GM19324 (cell line): ENCODE measurements around the gene SLC38A2.

Experiments
- ATAC-seq: cut with Tn5 transposase; IDR thresholded peaks from one replicate; pipeline ENCODE4 v1.9.1; 2021; ENCODE audit warnings: mild to moderate bottlenecking, moderate library complexity; ENCODE audit not compliant: unreplicated experiment, low FRiP score

Gene SLC38A2

GRCh38 chr12:46378530-46378929 is 6.0 kb upstream of the SLC38A2 start:
- no peak for ATAC-seq

DNA sequence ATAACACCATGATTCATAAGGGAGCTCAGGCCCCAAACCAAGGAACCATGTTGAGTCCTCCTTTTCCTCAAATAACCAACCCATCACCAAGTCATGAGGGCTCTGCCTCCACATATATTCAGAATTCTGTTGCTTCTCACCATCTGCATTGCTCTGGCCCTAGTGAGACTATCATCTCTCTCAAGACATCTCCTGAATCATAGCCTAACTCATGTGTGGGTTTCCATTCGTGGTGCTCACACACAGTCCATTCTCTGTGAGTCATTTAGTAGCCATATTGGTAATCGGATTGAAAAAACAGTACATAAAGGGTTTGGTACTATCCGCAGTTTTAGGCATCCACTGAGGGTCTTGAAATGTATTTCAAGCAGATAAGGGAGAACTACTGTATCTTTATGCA is 5.1 kb upstream of the SLC38A2 start:
- no peak for ATAC-seq

DNA sequence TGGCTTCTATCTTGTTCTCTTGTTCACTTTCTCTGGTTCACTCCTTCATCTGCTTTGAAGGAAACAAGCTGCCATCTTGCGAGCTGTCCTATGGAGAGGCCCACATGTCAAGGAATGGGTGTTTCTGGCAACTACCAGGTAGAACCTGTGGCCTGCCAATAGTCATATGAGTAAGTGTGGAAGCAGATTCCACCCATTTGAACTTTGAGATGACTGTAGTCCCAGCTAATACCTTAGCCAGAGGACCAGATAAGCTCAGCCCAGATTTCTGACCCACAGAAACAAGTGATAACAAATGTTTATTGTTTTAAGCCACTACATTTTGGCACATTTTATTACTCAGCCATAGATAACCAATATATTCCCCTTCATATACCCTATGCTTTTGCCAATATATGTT is 4.0 kb upstream of the SLC38A2 start:
- no peak for ATAC-seq

DNA sequence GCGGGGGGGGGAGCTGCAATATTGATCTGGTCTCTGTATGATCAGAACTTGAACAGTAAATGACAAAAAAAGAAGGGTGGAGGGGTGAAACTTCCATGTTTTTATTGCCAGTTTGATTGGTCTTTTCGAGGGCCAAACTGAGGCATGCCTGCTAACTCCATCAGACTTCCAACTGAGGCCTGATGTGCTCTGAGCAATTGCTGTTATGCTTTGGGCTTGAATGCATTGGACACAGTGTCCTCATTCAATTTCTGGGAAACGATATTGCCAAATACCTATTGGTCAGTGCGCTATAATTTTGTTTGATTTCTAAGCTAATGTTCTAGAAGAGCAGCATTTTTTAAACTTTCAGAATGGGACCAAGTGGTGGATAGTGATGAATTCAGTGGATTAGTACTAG is 2.1 kb upstream of the SLC38A2 start:
- no peak for ATAC-seq

GRCh38 chr12:46374310-46374709 is 1.7 kb upstream of the SLC38A2 start:
- no peak for ATAC-seq

GRCh38 chr12:46373301-46374296 is 1.0 kb upstream of the SLC38A2 start:
- ATAC-seq = no peak

DNA sequence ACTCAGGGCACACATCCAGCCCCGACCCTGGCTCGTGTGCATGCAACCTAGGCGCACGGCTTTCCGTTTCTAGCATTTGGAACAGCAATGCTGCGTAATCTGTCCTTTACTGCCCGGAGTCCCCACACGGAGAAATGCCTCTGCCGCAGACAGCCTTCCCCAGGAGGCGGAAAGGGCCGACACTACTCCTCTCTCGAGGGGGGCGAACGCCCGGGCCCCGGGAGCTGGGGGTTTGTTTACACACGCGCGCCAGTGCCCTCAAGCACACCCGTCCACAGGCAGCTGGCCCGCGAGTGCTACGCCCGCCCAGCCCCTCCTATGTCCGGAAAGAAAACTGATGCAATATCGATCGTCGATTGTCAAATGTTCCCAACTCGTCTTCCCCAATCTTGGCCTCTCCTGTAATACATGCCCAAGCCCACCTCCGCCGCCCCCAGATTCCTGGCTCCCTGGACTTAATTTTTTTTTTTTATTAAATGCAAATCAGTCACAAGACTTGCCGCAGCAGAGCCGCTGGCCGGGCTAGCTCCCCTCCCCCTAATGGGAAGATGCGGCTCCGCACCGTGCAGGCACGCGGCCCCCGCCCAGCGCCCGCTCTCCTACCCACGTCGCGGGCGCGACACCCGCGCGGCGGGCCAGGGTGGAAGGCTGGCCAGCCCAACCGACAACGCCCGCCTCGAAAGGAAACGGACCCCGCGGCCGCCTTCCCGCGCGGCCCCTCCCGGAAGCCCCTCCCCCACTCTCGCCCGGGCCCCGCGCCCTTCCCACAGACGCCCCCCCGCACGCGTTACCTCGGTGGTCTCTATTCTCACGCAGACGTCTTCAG is 642 bp downstream of the SLC38A2 start:
- ATAC-seq = peak; percentile 38

GRCh38 chr12:46370792-46371717 is 1.5 kb downstream of the SLC38A2 start:
- ATAC-seq = peak; percentile 53

- no peak for ATAC-seq
These were observed 2.2 kb downstream of the SLC38A2 start for GRCh38 chr12:46370380-46370734.

DNA sequence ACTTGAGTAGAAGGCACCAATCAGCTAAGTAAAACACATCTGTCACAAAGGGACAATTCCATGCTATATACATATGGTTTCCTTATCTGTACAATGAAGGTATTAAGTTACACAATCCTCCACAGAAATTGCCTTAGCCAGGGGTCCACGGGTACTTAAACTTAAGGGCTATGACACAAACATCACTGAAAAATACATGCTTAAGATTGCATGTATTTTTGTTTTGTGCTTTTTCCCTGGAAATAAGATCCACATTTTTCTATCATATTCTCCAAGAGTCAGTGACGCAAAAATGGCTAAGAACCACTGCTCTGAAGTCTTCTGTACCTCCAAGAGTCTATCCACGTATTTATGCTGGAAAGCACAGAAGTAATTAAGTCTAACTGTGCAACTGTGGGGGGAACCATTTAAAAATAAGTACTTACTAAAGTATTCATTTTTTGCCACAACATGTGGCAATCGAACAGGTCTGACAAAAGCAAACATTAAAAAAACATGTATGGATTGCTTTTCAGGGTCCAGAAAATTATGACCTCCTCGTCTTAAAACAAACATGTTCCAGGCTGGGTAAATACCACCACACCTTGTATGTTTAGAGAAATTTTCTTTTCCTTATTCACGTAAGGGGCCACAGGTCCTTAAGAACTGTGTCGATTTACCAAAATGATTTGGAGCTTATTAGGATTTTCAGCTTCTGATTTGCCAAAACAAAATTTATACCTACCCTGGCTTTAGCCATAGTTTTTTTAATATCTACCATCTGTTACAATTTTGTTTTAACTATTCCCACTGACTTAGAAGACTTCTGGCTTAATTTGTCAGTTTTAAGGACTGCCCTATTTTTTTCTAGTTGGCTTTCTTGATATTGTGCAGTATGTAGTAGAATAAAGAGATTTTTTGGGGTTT is 2.8 kb downstream of the SLC38A2 start:
- ATAC-seq = no peak

GRCh38 chr12:46369095-46369473 is 3.5 kb downstream of the SLC38A2 start:
- no peak for ATAC-seq

- ATAC-seq = no peak
These were observed 3.9 kb downstream of the SLC38A2 start for GRCh38 chr12:46368684-46369083.

GRCh38 chr12:46368138-46368537 is 4.4 kb downstream of the SLC38A2 start:
- no peak for ATAC-seq

DNA sequence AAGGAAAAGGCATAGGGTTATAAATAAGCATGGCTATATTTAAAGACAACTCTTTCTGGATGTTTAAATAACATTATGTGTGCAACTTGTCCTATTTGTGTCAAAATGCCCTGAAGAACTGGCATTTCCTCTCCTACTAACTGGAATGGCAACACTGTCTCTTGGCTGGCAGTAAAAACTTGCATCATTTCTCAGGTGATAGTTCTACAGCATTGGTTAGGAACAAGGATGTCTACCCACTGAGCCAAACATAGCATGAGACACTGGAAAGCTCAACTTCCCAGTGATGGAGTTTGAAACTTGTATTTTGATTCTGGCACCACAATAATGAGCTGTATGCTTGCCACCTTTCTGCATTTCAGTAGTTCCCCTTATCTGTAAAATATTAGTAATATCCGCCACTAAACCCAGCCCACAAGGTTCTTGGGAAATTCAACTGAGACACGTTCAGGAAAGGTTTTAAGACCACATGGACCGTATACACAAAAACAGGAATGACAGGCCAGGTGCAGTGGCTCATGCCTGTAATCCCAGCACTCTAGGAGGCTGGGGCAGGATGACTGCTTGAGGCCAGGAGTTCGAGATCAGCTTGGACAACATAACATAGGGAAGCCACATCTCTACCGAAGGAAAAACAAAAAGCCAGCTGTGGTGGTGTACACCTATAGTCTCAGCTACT is 5.1 kb downstream of the SLC38A2 start:
- no peak for ATAC-seq

- no peak for ATAC-seq
These were observed 5.8 kb downstream of the SLC38A2 start for GRCh38 chr12:46366771-46367170.

DNA sequence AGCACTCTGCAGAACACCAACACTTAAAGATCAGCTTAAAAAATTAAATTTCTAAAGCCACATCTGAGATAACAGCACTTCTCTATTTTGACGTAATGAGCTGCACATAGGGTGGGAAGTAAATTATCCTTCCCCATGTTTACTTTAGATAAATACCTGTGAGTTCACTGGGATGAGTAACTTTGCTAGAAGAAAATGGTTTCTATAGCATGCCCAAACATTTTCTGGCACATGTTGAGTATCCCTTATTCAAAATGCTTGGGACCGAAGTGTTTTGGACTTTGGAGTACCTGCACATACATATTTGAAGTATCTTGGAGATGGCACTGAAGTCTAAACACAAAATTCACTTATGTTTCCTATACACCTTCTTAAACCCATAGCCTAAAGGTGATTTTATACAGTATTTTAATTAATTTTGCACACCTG is 6.6 kb downstream of the SLC38A2 start:
- ATAC-seq = no peak

DNA sequence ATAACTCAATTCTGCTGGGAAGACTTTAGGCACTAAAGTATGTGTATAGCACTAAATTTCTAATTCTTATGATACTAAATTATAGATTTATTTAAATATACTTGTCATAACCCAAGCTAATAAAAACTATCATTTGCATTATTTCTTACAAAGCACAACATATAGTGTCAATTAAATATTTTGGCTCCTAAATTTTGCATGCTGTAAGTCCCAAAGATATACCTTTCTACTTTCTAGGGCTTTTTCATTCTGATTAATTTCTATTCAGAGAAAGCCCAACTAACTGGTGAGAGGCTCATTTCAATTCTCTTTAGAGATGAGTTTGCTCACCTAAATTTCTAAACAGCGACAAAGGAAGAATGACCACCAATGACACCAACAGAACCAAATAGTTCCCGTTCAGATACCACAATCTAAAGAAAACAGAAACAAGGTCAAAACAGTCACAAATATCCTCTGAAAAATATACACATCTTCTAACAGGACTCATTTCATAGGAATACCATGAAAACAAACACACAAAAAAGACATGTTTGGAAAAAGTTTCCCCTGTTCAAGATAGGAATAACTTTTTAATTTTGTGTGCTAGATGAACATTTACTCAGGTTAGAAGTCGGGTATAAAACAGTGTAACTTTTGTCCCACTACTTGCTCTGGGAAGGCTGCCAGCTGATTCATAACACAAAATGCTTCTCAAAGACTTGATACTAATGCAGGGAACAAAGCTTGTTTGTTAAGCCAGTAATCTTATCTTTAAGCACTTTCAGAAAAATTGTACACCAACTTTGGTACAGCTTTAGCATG is 7.6 kb downstream of the SLC38A2 start:
- ATAC-seq = no peak

GRCh38 chr12:46364300-46364696 is 8.3 kb downstream of the SLC38A2 start:
- no peak for ATAC-seq
